ENCODE measurements around the gene CACNA1B.
"Not testable (repeated sequence)": the region's sequence is repeated elsewhere in the genome, so short reads cannot be mapped to it uniquely, and the experiment has no call there.

CACNA1B gene

DNA sequence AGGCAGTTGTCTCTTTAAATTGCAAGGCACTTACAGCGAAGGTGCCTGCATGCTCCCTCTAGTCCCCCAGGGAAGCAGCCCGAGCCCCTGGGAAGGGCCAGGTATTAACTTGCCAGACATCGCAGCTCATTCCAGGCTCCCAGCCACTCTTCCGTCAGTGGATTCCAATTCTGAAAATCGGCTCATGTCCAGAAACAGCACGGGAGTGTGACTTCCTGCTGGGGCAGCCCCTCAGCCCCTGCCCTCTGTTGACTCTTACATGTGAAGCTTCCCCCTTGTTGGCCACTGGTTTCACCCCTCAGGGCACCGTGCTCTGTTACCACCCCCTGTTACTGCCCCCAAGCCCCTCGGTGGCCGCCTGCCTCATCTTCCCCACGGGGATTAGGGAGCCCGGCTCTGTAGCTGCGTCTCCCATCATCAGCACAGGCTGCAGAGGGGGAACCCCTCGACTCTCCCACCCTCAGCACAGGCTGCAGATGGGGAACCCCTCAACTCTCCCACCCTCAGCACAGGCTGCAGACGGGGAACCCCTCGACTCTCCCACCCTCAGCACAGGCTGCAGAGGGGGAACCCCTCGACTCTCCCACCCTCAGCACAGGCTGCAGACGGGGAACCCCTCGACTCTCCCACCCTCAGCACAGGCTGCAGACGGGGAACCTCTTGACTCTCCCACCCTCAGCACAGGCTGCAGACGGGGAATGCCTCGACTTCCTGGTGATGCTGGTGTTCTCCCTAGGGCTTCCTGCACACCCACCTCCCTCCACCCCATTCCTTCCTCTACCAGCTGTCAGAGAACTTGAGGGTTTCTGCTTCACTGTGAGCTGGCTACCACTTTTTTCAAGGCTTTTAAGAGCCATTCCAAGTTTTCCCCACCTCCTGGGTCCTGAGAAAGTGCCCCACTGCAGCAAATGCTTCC, 11.1 kb upstream of the CACNA1B start:
- DNase-seq (ENCODE audit: low read depth) = no peak

DNA sequence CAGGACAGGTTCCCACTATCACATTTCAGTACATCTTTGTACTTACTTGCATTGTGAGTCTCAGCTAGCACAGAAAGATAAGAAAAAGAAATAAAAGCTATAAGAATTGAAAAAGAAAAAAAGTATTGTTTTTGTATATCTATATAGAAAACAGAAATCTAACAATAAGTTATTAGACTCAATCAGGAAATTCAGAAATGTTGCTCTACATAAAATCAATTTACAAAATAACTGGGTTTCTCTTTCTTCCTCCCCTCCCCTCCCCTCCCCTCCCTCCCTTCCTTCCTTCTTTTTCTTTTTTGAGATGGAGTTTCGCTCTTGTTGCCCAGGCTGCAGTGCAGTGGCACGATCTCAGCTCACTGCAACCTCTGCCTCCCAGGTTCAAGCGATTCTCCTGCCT, 7.2 kb upstream of the CACNA1B start:
- no peak for DNase-seq (ENCODE audit: low read depth)

DNA sequence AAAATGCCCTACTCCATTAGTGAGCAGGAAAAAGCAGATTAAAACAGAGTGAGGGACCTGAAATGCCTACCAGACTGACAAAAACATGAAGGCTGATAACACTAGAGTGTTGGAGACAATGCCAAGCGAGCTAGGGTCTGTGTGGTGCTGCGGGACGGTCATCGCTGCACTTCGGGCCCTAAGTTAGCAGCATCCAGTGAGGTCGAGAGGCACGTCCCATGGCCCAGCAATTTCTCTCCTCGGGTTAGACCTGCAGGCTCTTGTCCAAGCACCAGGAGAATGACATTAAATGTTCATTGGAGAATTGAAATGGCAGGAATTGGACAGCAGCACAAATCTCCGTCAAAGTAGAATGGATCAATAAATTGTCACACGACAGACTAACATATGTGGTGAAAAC, 5.3 kb upstream of the CACNA1B start:
- no peak for DNase-seq (ENCODE audit: low read depth)

DNA sequence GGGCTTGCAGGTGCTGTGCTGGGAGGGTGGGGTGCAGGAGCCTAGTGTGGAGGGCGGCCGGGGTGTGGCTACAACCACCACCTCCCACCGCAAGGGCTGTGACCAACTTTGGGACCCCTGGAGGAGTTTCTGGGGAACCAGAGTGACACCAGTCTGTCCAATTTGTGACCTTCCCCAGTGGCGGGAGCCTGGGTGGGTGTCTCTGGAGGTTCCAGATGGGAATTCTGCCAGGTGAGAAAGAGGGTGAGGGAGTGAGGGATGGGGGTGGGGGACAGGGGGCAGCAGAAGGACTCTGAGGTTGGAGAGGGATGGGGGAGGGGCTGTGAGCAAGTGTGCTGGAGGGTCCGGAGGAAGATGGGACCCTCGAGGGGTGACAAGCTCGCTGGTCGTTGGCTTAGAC, 4.2 kb upstream of the CACNA1B start:
- no peak for DNase-seq (ENCODE audit: low read depth)

DNA sequence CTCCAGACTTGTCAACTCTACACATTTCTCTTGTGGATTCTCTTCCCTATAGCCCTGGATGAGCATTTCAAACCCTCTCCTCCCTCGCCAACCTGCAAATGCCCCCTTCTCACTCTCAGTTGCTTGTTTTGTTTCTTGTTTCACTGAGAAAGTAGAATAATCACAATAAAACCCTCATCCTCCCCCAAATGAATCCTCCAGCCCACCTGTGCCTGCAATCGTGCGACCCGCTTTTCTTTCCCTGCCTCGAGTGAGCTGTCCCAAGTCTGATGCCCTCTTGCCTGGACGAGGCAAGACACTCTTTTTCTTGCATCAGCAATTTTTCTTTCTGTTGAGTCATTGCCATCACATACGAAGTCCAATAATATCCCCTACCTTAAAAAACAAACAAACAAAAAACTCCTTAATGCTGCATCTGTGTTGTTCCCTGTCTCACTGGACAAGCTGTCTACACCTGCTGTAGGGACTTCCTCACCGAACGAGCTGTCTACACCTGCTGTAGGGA, 3.7 kb upstream of the CACNA1B start:
- DNase-seq (ENCODE audit: low read depth) = no peak

DNA sequence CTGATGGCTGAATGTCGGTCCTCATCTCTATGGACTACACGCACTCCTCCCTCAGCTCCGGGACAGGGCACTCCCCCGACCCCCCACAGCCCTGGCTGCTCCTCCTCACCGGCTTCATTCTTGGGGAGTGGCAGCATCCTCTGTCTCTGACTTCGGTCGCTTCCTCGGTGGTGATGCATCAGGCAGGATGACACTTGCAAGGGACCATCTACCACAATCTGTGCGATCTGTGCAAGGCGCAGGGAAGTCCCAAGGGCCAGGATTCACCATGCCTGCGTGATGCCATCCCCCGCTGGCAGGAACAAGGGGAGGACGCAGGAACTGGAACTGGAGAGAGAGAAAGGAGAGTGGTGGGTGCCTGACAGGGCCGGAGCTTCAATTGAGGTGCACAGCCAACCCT, 2.2 kb upstream of the CACNA1B start:
- DNase-seq (ENCODE audit: low read depth) = no peak

DNA sequence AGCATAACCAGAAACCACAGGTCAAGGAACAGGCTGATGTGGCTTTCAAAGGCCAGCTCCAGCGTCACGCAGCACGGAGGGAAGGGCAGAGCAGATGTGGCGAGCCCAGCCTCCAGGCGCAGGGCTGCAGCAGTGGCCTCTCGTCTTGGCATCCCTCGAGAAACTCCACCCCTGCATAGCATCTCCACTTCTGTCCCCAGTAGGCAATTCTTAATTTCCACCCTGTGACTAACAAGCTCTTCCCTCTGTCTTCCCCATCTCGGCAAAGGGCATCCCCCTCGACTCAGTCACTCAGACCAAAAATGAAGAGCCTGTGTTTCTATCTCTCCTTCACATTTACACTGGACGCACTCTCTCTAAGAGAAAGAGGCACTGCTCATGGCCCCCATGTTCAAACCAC, 1.7 kb upstream of the CACNA1B start:
- DNase-seq (ENCODE audit: low read depth) = no peak

DNA sequence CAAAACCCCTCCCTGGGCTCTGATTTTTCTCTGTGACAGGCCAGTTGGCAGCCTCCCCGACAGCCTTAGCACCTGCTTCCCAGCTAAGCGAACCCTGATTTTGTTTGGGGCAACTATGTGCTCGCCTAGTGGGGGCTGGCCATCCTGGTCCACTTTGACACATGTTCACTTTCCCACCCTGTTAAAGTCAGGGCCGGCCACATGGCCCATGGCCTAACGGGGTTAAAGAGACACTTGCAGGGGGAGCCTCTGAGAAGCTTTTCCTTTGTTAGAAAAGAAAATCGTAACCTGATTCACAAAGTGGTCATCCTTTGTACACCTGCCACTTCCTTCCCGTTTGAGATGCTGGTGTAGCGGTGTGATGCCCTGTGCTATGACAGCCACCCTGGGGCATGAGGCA, 1.3 kb upstream of the CACNA1B start:
- no peak for DNase-seq (ENCODE audit: low read depth)

DNA sequence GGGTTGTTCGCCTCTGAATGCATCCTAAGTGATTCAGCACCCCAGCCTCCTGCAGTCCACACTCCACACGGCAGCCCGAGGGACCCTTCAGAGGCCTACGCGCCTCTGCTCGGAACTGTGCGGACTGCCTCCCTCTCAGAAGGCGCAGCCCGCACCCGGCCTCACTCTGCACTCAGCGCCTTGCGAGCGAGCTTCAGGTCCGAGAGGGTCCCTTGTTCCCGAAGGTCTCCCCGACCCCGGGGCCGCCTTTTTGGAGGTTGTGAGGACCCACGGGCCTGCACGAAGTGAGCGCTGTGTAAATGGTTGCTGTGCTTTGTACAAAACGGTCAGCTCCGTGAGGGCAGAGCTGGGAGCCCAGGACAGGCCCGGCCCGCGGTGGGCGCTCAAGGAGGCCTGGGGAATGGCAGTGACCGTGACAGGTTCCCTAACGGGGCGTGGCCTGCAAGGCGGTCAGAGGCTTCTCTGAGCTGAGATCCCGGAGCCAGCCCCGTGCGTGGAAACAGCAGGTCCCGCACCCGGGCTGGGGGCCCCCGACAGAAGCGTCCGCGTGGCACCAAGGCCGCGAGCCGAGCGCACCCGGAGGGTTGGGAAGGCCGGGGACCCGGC, 698 bp upstream of the CACNA1B start:
- DNase-seq (ENCODE audit: low read depth) = no peak

DNA sequence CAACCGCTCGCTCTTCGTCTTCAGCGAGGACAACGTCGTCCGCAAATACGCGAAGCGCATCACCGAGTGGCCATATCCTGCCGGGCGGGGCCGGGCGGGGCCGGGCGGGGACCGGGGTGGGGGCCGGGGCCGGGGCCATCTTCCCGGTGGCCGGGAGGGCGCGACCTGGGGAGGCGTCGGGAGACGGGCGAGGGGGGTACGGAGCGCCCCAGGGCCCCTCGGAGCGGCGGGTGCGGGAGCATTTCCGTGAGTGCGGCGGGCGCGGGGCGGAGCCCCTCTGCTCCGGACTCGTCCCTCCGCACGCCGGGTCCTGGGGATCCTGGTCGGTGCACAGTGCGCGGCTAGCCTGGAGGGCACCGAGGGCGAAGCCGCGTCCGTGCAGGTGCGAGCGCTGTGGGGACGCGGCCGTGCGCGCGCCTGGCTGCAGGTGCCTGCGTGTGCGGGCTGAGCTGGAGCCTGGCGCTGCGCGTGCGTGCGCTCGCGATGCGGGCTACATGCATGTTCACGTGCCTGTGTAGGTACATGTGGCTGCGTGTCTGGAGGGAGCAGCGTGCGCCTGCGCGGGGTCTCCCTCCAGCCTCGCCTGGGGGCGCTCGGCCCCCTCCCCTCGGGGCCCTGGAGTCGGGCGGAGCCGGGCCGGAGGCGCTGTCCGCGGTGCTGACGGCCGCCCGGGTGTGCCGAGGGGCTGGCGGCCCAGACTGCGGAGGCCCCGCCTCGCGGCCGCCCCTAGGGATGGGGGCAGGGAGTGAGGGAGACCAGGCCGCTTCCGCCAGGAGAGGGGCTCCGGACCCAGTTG, 762 bp downstream of the CACNA1B start:
- DNase-seq (ENCODE audit: low read depth) = no peak

DNA sequence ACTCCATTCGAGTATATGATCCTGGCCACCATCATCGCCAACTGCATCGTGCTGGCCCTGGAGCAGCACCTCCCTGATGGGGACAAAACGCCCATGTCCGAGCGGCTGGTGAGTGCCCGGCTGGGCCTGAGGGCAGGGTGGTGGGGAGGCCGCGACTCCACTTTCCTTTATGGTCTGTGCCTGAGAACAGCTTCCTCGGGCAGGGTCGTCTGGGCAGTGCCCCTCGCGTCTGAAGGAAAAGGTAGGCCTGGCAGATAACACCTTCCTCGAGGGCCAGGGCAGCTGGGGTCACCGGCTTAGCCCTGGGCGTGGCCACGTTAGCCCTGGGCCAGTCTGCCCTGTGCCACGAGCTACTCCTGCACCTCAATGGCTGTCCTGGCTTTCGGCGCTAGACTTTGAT, 1.5 kb downstream of the CACNA1B start:
- DNase-seq (ENCODE audit: low read depth) = no peak

DNA sequence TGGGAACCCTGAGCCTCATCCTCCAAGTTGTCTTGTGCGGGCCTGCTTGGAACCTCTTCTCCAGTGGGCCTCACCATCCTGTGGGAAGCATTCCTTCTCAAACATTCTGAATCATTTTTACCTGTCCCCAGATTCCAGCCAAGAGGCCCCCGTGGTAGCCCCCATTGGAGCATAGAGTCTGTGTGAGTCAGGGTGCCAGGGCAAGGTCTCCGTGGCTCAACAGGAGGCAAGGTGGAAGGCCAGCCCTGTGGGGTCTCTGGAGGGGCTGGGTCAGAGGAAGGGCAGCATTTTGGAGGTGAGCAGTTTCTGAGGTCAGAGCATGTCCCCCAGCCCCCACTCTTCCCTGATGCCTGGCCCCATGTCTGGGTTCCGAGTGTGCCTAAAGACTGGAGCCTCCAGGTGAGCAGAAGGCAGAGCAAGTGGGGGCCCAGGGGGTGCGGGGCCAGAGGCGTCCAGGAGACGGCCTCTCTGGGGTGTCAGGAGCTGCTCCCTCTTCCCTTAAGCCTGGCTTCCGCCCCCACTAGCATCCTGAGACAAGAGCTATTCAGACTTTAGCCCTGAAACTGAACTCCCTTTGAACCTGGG, 2.1 kb downstream of the CACNA1B start:
- no peak for DNase-seq (ENCODE audit: low read depth)

DNA sequence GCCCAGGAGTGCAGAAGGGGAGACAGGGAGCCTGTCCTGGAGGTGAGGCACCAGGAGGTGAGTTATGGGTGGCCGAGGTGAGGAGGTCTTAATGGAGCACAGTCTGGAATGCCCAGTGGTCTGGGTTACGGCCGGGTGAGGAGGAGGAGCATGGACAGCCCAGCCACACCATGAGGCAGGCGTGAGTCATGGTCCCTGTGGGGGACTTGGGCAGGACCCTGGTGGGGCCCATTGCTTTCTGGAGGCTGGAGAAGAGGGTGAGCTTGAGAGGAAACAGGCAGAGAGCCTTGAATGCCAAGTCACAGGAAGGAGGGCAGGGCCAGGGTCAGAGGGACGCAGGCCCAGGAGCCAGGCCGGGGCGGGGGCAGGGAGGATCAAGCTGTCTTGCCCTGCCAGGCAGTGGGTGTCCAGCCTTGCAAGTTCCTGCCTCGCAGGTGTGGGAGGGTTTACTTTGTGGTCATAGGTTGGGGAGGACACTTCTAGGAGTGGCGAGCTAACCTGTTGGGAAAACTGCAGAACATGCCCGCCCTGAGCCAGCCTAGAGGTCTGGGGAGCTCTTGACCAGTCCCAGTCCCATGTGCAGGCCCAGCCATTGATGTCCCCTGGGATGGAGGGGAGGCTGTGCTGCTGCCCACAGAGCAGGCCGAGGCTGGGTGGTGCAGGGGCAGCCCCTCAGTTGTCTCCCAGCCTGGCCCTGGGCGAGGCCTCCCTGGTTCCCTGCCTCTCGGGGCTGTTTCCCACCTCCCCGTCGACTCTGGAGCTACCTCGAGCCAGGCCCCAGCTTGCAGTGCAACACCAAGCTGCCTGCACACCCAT, 2.8 kb downstream of the CACNA1B start:
- no peak for DNase-seq (ENCODE audit: low read depth)

DNA sequence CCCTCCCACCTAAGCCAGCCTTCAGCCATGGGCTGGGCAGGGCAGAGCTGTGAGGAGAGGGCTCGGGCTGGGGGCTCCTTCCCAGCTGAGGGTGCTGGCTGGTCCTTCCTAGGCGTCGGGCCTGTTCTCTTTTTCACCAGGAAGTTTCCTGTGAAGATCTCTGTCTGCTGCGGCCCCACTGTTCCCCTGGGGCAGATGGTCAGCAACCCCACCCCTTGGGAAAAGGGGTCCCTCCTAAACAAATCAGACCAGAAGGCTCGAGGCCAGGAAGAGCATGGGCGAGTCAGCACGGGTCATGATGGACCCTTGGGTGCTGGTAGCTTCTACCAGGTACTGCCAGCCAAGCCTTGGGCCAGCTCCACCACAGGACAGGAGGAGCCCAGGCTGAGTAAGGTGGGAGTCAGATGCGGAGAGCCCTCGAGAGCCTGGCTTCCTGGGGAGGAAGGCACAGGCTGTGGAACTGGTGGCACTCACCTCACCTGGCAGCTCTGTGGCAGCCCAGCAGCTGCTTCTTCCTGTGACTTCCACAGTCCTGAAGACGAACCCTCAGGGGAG, 3.5 kb downstream of the CACNA1B start:
- no peak for DNase-seq (ENCODE audit: low read depth)

DNA sequence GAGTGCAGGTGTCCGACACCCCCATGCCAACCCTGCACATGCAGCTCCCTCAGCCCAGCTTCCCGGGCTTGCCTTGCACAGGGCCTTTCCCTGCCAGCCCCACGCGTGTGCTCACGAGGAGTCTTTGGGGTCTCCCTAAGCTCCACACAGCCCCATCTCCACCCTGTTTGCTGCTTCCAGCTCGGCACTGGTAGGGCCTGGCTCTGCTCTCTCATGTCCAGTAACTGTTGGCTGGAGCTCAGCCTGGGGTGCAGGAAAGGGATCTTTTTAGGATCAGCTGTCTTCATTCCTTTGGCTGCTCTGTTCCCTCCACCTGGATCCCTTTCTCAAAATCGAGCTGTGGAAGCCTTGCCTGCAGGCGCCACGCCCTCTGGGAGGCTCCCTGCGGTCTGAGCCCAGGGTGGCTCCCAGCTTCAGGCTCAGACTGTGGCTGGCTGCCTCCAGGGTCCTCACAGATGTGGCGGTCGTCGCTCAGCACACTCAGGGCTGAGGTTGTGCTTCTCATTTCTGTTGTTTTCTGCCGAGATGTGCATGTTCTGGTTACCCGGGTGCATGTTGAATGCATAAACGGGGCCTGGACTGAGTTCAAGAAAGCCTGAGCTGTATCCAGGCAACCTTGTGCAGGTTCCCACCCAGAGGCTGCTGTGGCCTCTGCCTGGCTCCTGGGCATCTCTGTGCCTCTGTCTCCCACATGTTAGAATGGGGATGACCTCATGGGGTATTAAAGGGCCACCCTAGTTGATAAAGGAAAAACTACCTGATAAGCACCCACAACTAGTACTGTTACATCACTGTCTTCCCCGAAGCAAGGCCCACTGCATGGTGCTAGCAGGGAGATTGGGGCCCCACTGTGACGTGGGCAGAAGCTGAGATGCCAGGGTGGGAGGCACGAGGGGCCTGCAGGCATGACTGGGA, 4.3 kb downstream of the CACNA1B start:
- DNase-seq (ENCODE audit: low read depth) = no peak

DNA sequence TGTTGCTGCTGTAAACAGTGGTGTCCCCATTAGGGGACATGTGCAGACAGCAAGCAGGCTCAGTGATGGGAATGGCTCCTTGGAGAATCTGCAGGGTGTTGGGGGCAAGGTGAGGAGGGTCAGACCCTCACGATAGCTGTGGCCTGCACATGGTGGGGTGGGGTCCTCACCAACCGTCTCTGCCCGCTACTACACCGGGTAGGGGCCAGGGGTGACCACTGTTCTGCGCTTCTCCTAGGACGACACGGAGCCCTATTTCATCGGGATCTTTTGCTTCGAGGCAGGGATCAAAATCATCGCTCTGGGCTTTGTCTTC, 4.9 kb downstream of the CACNA1B start:
- DNase-seq (ENCODE audit: low read depth) = no peak

DNA sequence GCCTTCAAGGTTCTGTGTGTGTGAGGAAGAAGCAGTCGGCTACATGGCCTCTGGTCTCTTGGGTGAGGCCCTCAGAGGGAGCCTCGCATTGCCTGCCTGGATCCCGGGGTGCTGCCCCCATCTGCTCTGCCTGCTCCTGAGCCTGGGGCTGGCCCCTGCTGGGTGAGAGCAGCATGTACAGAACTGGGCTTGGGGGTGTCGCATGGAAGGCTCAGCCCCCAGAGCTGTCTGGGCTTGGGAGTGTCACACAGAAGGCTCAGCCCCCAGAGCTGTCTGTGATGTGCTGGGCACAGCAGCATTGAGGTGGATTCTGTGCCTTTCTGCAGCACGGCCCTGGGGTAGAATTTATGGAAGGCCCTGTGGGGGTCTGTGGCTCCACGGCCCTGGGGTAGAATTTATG, 6.4 kb downstream of the CACNA1B start:
- DNase-seq (ENCODE audit: low read depth) = not testable (repeated sequence)

DNA sequence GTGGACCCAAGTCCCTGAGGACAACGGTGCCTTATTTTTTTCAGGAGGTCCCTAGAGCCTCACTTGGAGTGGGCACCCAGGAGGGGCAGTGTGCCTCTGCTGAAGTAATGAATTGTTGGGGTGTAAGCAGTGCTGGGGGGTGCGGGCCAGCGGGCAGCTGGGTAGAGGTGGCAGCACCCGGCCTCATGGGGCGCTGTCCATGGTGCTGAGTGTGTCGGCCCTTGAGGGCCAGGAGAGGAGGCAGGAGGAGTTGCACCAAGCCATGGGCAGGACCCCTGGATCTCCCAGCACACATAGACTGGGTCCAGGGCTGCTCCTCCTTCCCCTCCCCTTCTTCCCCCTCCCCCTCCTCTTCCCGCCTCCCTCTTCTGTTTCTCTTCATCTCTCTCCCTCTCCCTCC, 7.0 kb downstream of the CACNA1B start:
- not testable (repeated sequence) for DNase-seq (ENCODE audit: low read depth)

DNA sequence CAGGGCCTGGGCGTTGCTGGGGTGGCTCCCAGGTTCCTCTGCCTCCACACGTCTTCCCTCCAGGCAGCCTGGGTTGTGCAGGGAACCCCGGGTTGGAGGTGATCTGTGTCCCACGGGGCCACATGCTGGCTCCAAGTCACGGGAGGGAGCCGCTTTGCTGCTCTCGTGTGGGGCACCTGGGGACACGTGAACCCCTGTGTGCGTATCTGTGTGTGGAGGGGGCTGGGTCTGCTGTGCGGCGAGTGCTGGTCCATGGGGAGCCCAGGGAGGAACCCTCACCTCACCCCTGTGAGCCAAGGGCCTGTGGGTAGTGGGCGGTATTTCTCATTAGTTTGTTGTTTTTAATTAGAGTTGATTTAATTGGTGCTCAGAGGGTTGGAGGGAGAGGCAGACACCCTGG, 7.5 kb downstream of the CACNA1B start:
- DNase-seq (ENCODE audit: low read depth) = not testable (repeated sequence)

DNA sequence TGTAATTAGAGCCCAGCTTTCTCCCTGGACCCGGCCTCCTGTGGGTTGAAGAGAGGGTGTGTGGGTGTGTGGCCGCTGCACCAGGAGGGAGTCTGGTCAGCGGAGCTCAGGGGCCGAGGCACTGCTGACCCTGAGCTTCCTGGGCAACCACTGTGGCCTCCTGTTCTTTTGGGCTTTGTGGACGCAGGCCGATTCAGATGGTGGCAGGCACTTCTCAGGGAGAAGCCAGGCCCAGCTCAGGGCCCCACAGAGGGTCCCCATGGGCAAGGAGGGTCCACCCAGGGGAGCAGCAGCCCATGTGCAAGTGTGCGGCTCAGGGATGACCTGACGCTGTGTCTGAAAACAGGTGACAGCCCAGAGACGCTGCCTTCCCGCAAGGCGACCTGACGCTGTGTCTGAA, 11.0 kb downstream of the CACNA1B start:
- not testable (repeated sequence) for DNase-seq (ENCODE audit: low read depth)
